ENCODE results near the gene CFAP92.
A peak's percentile ranks its signal among the peaks of the same experiment; 100 is the strongest.
"Not testable (repeated sequence)": the region's sequence is repeated elsewhere in the genome, so short reads cannot be mapped to it uniquely, and the experiment has no call there.

The CFAP92 gene

GRCh38 chr3:128931046-128931445 is 62.8 kb downstream of the CFAP92 start:
- DNase-seq: no peak

GRCh38 chr3:128929364-128929763 is 64.5 kb downstream of the CFAP92 start:
- DNase-seq: no peak

GRCh38 chr3:128923986-128924385 is 69.9 kb downstream of the CFAP92 start:
- not testable (repeated sequence) for DNase-seq

- peak; percentile 28 for DNase-seq
These were observed 70.3 kb downstream of the CFAP92 start for GRCh38 chr3:128923576-128923975.

- peak; percentile 55 for DNase-seq
These were observed 70.9 kb downstream of the CFAP92 start for GRCh38 chr3:128922804-128923459.

- DNase-seq: no peak
These were observed 73.9 kb downstream of the CFAP92 start for GRCh38 chr3:128919988-128920387.

GRCh38 chr3:128917291-128917690 is 76.6 kb downstream of the CFAP92 start:
- no peak for DNase-seq

- no peak for DNase-seq
These were observed 78.8 kb downstream of the CFAP92 start for GRCh38 chr3:128914966-128915645.

- no peak for DNase-seq
These were observed 82.0 kb downstream of the CFAP92 start for GRCh38 chr3:128911911-128912310.

GRCh38 chr3:128910006-128910405 is 83.9 kb downstream of the CFAP92 start:
- no peak for DNase-seq

- DNase-seq: no peak
These were observed 84.9 kb downstream of the CFAP92 start for GRCh38 chr3:128908951-128909350.

- DNase-seq: no peak
These were observed 86.0 kb downstream of the CFAP92 start for GRCh38 chr3:128907706-128908445.

GRCh38 chr3:128906804-128907525 is 86.9 kb downstream of the CFAP92 start:
- DNase-seq: no peak

GRCh38 chr3:128906031-128906803 is 87.7 kb downstream of the CFAP92 start:
- DNase-seq: no peak

- DNase-seq: no peak
These were observed 90.4 kb downstream of the CFAP92 start for GRCh38 chr3:128903501-128903900.

GRCh38 chr3:128902426-128902825 is 91.5 kb downstream of the CFAP92 start:
- DNase-seq: no peak

GRCh38 chr3:128895843-128896697 is 97.8 kb downstream of the CFAP92 start:
- no peak for DNase-seq

- DNase-seq: no peak
These were observed 104.6 kb downstream of the CFAP92 start for GRCh38 chr3:128889139-128889894.

- DNase-seq: no peak
These were observed 108.9 kb downstream of the CFAP92 start for GRCh38 chr3:128884992-128885391.

- no peak for DNase-seq
These were observed 111.2 kb downstream of the CFAP92 start for GRCh38 chr3:128882719-128883118.

- no peak for DNase-seq
These were observed 112.3 kb downstream of the CFAP92 start for GRCh38 chr3:128881576-128881975.

Data from CD4-positive, alpha-beta T cell treated with Interleukin-17A for 1 hour (primary cell).